ENCODE data around the gene MYO5B.

MYO5B gene

DNA sequence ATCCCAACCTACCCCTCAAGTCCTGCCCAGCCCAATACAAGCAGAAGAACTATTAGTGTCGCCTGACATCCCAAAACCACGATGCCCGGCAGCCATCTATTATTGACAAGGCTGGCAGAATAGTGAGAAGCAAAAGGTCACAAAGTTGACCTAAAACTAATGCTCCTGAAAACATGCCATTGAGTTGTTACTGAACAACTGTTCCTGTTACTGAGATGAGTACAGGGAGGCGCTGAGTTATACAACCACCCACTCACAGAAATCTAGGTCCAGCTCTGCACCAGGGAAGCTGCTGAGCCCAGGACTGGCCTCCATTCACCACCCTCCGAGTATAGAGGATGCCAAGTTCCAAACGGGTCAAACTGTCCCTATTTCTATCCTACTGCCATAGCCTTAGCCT is 201.6 kb downstream of the MYO5B start:
- Histone ChIP-seq H3K79me2 (ENCODE audit: insufficient read depth, low read depth) (no peaks in the 10 kb centered on the region), H4K20me1 (ENCODE audit: insufficient read depth) (no peaks in the 10 kb centered on the region), H3K4me3 (IDR thresholded peaks at IDR 0.05; ENCODE audit: insufficient read depth, low read depth, low read length) (no peak overlapping the region), H3K9ac (no peak overlapping the region), H3K4me2 (no peak overlapping the region), H3K36me3 (ENCODE audit: insufficient read depth) (no peaks in the 10 kb centered on the region), H3K27me3 (ENCODE audit: insufficient read depth, low read depth) (no peaks in the 10 kb centered on the region), H3K4me1 (ENCODE audit: low read depth, poor library complexity, severe bottlenecking) (no peaks in the 10 kb centered on the region), H2AFZ (ENCODE audit: low read depth) (no peak overlapping the region), H3K27ac (no peak overlapping the region)
- TF ChIP-seq, protein P1, sequence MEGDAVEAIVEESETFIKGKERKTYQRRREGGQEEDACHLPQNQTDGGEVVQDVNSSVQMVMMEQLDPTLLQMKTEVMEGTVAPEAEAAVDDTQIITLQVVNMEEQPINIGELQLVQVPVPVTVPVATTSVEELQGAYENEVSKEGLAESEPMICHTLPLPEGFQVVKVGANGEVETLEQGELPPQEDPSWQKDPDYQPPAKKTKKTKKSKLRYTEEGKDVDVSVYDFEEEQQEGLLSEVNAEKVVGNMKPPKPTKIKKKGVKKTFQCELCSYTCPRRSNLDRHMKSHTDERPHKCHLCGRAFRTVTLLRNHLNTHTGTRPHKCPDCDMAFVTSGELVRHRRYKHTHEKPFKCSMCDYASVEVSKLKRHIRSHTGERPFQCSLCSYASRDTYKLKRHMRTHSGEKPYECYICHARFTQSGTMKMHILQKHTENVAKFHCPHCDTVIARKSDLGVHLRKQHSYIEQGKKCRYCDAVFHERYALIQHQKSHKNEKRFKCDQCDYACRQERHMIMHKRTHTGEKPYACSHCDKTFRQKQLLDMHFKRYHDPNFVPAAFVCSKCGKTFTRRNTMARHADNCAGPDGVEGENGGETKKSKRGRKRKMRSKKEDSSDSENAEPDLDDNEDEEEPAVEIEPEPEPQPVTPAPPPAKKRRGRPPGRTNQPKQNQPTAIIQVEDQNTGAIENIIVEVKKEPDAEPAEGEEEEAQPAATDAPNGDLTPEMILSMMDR (conservative IDR thresholded peaks at IDR 0.05; ENCODE audit: low read depth, low read length): no peak

DNA sequence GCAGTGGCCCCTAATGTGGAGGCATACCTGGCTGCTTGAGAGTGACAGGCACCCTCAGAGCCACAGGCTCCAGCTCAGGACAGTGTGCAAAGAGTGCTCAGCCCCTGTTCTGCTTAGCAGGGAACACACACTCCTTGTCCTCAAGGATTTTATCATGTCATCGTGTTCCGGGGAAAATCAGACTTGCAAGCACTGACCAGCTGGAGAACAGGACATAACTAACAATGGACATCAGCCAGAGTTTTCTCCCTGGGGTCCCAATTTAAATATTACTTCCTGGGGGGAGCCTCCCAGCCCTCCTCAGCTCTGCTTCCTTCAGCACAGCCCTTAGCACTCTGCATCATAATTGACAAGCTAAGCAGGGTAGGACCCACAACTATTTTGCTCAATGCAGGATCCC is 206.2 kb downstream of the MYO5B start:
- Histone ChIP-seq H3K36me3 (ENCODE audit: insufficient read depth) (no peaks in the 10 kb centered on the region), H3K27me3 (ENCODE audit: insufficient read depth, low read depth) (no peaks in the 10 kb centered on the region), H2AFZ (ENCODE audit: low read depth) (no peak overlapping the region), H3K4me1 (ENCODE audit: low read depth, poor library complexity, severe bottlenecking) (no peaks in the 10 kb centered on the region), H3K9ac (no peak overlapping the region), H4K20me1 (ENCODE audit: insufficient read depth) (no peaks in the 10 kb centered on the region), H3K27ac (no peak overlapping the region), H3K4me2 (no peak overlapping the region), H3K79me2 (ENCODE audit: insufficient read depth, low read depth) (no peaks in the 10 kb centered on the region), H3K4me3 (IDR thresholded peaks at IDR 0.05; ENCODE audit: insufficient read depth, low read depth, low read length) (no peak overlapping the region)
- TF ChIP-seq, protein P1 (conservative IDR thresholded peaks at IDR 0.05; ENCODE audit: low read depth, low read length): no peak

DNA sequence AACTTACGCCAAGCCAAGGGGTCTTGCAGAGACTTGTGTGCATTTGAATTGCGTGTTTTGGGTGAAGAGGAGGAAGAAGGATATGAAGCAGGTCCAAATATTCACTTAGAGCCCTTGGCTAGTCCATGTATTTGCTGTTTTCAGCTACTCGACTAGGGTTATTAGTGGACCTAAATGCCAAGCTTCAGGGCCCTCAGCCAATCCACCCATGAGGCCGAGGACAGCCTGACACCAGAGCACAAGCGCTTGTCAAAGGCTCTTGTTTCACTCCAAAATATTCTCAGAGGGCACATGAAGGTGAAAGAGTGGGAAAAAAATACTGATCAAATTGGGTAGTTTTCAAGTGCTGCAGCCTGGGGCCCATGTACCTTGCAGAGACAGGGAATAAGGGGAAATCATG is 206.8 kb downstream of the MYO5B start:
- TF ChIP-seq, protein P1 (conservative IDR thresholded peaks at IDR 0.05; ENCODE audit: low read depth, low read length): no peak
- Histone ChIP-seq H3K27ac (no peak overlapping the region), H3K27me3 (ENCODE audit: insufficient read depth, low read depth) (no peaks in the 10 kb centered on the region), H3K4me2 (no peak overlapping the region), H3K9ac (no peak overlapping the region), H3K4me3 (IDR thresholded peaks at IDR 0.05; ENCODE audit: insufficient read depth, low read depth, low read length) (no peak overlapping the region), H3K36me3 (ENCODE audit: insufficient read depth) (no peaks in the 10 kb centered on the region), H2AFZ (ENCODE audit: low read depth) (no peak overlapping the region), H4K20me1 (ENCODE audit: insufficient read depth) (no peaks in the 10 kb centered on the region), H3K79me2 (ENCODE audit: insufficient read depth, low read depth) (no peaks in the 10 kb centered on the region), H3K4me1 (ENCODE audit: low read depth, poor library complexity, severe bottlenecking) (no peaks in the 10 kb centered on the region)

DNA sequence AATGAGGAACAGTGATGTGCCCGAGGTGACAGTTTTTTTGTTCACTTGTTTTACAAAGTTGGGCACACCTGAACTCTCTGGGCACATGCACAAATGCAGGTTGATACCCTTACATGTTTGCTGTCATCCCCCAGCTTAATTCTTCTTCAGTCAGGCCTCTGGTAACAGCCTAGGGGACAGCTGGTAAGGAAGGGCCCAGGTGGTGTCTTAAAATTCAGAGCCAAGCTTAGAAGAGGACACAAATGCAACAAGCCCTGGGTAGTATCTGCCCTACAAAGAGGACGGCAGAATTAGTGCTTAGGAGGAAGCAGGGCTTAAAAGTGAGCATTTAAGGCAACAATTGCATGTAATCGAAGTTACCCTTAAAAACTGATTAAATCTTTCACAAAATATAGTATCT is 209.7 kb downstream of the MYO5B start:
- H3K4me1 ChIP-seq (ENCODE audit: low read depth, poor library complexity, severe bottlenecking): no peaks in the 10 kb centered on the region
- H3K4me3 ChIP-seq (IDR thresholded peaks at IDR 0.05; ENCODE audit: insufficient read depth, low read depth, low read length): no peak overlapping the region
- no peaks in the 10 kb centered on the region for H3K79me2 ChIP-seq (ENCODE audit: insufficient read depth, low read depth)
- no peaks in the 10 kb centered on the region for H3K27me3 ChIP-seq (ENCODE audit: insufficient read depth, low read depth)
- no peaks in the 10 kb centered on the region for H4K20me1 ChIP-seq (ENCODE audit: insufficient read depth)
- H3K9ac ChIP-seq: no peak overlapping the region
- no peak overlapping the region for H3K4me2 ChIP-seq
- H3K27ac ChIP-seq: no peak overlapping the region
- no peak overlapping the region for H2AFZ ChIP-seq (ENCODE audit: low read depth)
- H3K36me3 ChIP-seq (ENCODE audit: insufficient read depth): no peaks in the 10 kb centered on the region
- TF ChIP-seq, protein P1 (conservative IDR thresholded peaks at IDR 0.05; ENCODE audit: low read depth, low read length): no peak

DNA sequence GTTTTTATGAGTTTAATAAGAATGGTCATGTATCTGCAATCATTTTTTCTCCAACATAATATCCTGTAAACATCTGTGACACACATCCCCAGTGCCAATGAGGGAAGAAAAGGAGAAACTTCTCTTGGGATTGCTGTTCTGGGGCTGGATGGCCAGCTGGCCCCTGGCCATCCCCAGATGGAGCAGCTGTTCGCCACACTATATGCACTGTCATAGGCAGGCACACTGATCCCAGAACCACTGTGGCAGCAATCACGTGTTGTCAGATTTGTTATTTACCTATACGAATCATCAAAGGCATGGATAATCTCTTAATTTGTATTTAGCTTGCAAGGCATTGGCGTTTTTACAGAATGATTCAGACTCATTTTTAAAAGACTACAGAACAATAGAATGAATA is 214.1 kb downstream of the MYO5B start:
- H3K9ac ChIP-seq: no peak overlapping the region
- no peaks in the 10 kb centered on the region for H3K27me3 ChIP-seq (ENCODE audit: insufficient read depth, low read depth)
- no peak overlapping the region for H2AFZ ChIP-seq (ENCODE audit: low read depth)
- H3K4me3 ChIP-seq (IDR thresholded peaks at IDR 0.05; ENCODE audit: insufficient read depth, low read depth, low read length): no peak overlapping the region
- TF ChIP-seq, protein P1 (conservative IDR thresholded peaks at IDR 0.05; ENCODE audit: low read depth, low read length): no peak
- no peak overlapping the region for H3K27ac ChIP-seq
- no peak overlapping the region for H3K4me2 ChIP-seq
- no peaks in the 10 kb centered on the region for H3K4me1 ChIP-seq (ENCODE audit: low read depth, poor library complexity, severe bottlenecking)
- no peaks in the 10 kb centered on the region for H3K79me2 ChIP-seq (ENCODE audit: insufficient read depth, low read depth)
- no peaks in the 10 kb centered on the region for H4K20me1 ChIP-seq (ENCODE audit: insufficient read depth)
- H3K36me3 ChIP-seq (ENCODE audit: insufficient read depth): no peaks in the 10 kb centered on the region
